Adrenal gland (tissue), 12 donors: ENCODE measurements around the gene COL2A1. TPM values are rescaled to one million over a fixed set of nuclear protein-coding genes. Genes with fewer than 3 reads are reported as not detected.

Experiments used
- DNase-seq, 7 donors: peaks; one replicate each; pipeline ENCODE4 v3.0.0-alpha.2; 2019 to 2020
- H3K27ac ChIP-seq, 5 donors: fragments of 200-600 bp; sonication (generic) in 4 of 5; 1 replicate in 3 of 5; 2 replicates in 2 of 5; pipeline versions ENCODE4 v1.5.1 to v1.8.0; 2016 to 2020; ENCODE audit warnings: mild to moderate bottlenecking in 1 of 5
- H3K27me3 ChIP-seq: fragments of 200-600 bp; 2 replicates; pipeline ENCODE4 v1.8.0; 2021
- H3K36me3 ChIP-seq, 2 donors: fragments of 200-600 bp; replicated peaks in 1 of 2; 1 replicate in 1 of 2; 2 replicates in 1 of 2; pipeline versions ENCODE4 v1.5.1 to v1.8.0; 2018 to 2022
- H3K4me1 ChIP-seq, 2 donors: fragments of 200-600 bp; replicated peaks in 1 of 2; 1 replicate in 1 of 2; 2 replicates in 1 of 2; pipeline versions ENCODE4 v1.5.1 to v1.8.0; 2018 to 2021
- H3K4me3 ChIP-seq, 4 donors: fragments of 200-600 bp; sonication (generic) in 3 of 4; one replicate each; pipeline ENCODE4 v1.5.1; 2016 to 2018
- H3K9me3 ChIP-seq, 3 donors: fragments of 200-600 bp; sonication (generic) in 1 of 3; replicated peaks in 1 of 3; 1 replicate in 2 of 3; 2 replicates in 1 of 3; pipeline versions ENCODE4 v1.5.1 to v1.8.0; 2016 to 2021
- POLR2A ChIP-seq, 2 donors: fragments of 450-650 bp; IDR thresholded peaks; one replicate each; pipeline ENCODE4 v1.6.1; 2017; ENCODE audit warnings: antibody characterized with exemption in 2 of 2, mild to moderate bottlenecking in 2 of 2, moderate library complexity in 1 of 2
- WGBS, 4 donors: extraction: QIAGEN DNeasy Blood & Tissue Kit in 2 of 4; methylation state at CpG; one replicate each; pipeline versions ENCODE4 v1.1.5 to v1.1.7; 2013 to 2017; 5-methylcytosine and 5-hydroxymethylcytosine counted together
- intact Hi-C, 2 donors: fragments of 100-400 bp; cut with DNase I; formaldehyde crosslinking; loops; one replicate each; pipeline versions ENCODE4 v1.14.1 to v1.15.0; 2022 to 2023
- polyA plus RNA-seq, 3 donors: library from polyadenylated mRNA; stranded (reverse); fragments of 200-250 nt in 2 of 3; fragments of 350-450 nt in 1 of 3; fragmentation: Illumina TruSeq in 1 of 3; extraction: RNeasy Lipid Tissue Mini Kit (QIAGEN cat#74804) in 1 of 3; gene quantifications; one replicate each; pipeline ENCODE4 v1.2.3, GENCODE V29; 2013 to 2014
- total RNA-seq, 9 donors: library from RNA; depleted of rRNA in 4 of 9; stranded (reverse); fragments of >200 nt in 4 of 9; fragments of 120-200 nt in 1 of 9; fragmentation: NEBNext Ultra II Directional in 1 of 9; extraction: Animal tissue kit (Norgen Biotek cat#: 25700) in 1 of 9; gene quantifications; one replicate each; pipeline versions ENCODE4 v1.1.0 to v1.2.4, GENCODE V29; 2013 to 2023
- TF ChIP-seq, protein P1 (sequence below), 6 experiments: fragments of 450-650 bp in 4 of 6; fragments of 200-600 bp in 2 of 6; sonication (generic) in 1 of 6; IDR thresholded peaks; 1 replicate in 5 of 6; 2 replicates in 1 of 6; pipeline versions ENCODE4 v1.5.1 to v1.8.0; 2016 to 2021; ENCODE audit warnings: antibody characterized with exemption in 6 of 6, mild to moderate bottlenecking in 2 of 6, moderate library complexity in 1 of 6
- donor health status: healthy with polysubstance abuse.
- donor health status: Bipolar disorder and iron deficiency.
- donor health status: DM: yes; HTN: yes; CAD: no.
- donor health status: DM: no; HTN: no; CAD: no.
- donor health status: DM: no; HTN: no; CAD: no.
- donor health status: DM: yes; HTN: yes; CAD: no.

The COL2A1 gene
- total and polyA plus RNA-seq, 12 donors, result 0.07 to 18.2 (median 0.25) TPM; not detected in 3

GRCh38 chr12:48039151-48039550 is 34.9 kb upstream of the COL2A1 start:
- WGBS, 4 donors, result 95 to 100% (median 100%) methylated on average over 1 of the region's 1 CpG; no CpG with 5 or more reads in 1 of the 4 donors
- intact Hi-C loops, result no loop called here
- Histone ChIP-seq H3K27ac (no peak overlapping the region), H3K4me3 (no peak overlapping the region), H3K36me3 (no peaks in the 10 kb centered on the region), H3K27me3 (no peaks in the 10 kb centered on the region), H3K9me3 (no peaks in the 10 kb centered on the region), H3K4me1 (no peaks in the 10 kb centered on the region)
- TF ChIP-seq, protein P1, sequence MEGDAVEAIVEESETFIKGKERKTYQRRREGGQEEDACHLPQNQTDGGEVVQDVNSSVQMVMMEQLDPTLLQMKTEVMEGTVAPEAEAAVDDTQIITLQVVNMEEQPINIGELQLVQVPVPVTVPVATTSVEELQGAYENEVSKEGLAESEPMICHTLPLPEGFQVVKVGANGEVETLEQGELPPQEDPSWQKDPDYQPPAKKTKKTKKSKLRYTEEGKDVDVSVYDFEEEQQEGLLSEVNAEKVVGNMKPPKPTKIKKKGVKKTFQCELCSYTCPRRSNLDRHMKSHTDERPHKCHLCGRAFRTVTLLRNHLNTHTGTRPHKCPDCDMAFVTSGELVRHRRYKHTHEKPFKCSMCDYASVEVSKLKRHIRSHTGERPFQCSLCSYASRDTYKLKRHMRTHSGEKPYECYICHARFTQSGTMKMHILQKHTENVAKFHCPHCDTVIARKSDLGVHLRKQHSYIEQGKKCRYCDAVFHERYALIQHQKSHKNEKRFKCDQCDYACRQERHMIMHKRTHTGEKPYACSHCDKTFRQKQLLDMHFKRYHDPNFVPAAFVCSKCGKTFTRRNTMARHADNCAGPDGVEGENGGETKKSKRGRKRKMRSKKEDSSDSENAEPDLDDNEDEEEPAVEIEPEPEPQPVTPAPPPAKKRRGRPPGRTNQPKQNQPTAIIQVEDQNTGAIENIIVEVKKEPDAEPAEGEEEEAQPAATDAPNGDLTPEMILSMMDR (IDR thresholded peaks at IDR 0.05), result no peak
- no peak for TF ChIP-seq POLR2A (IDR thresholded peaks at IDR 0.05)
- DNase-seq, result no peak

DNA sequence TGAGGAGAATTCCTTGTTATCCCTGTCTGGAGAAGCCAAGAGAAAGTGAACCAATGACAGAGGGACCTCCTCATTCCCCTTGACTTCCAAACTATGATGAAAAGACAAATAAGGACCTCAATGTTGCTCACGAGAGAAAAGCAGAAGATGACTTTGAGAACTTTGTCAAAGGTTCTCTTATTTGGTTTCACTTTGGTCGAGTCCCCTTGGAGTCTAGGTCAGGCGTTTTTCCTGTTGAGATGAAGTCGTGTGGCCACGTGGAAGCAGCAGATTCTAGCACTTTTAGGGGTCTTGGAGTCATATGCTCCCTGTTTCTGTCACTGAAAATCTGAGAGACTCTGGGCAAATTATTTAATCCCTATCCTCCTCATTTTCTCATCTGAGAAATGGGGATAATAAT is 33.8 kb upstream of the COL2A1 start:
- intact Hi-C loops, result no loop called here
- H3K4me1 ChIP-seq, result no peaks in the 10 kb centered on the region
- WGBS, 4 donors, result 64 to 73% (median 67%) methylated on average over 5 of the region's 5 CpGs
- no peak for DNase-seq
- no peaks in the 10 kb centered on the region for H3K27me3 ChIP-seq
- no peak overlapping the region for H3K4me3 ChIP-seq
- H3K36me3 ChIP-seq, result no peaks in the 10 kb centered on the region
- TF ChIP-seq, protein P1 (IDR thresholded peaks at IDR 0.05), result no peak
- TF ChIP-seq POLR2A (IDR thresholded peaks at IDR 0.05), result no peak
- no peaks in the 10 kb centered on the region for H3K9me3 ChIP-seq
- no peak overlapping the region for H3K27ac ChIP-seq

DNA sequence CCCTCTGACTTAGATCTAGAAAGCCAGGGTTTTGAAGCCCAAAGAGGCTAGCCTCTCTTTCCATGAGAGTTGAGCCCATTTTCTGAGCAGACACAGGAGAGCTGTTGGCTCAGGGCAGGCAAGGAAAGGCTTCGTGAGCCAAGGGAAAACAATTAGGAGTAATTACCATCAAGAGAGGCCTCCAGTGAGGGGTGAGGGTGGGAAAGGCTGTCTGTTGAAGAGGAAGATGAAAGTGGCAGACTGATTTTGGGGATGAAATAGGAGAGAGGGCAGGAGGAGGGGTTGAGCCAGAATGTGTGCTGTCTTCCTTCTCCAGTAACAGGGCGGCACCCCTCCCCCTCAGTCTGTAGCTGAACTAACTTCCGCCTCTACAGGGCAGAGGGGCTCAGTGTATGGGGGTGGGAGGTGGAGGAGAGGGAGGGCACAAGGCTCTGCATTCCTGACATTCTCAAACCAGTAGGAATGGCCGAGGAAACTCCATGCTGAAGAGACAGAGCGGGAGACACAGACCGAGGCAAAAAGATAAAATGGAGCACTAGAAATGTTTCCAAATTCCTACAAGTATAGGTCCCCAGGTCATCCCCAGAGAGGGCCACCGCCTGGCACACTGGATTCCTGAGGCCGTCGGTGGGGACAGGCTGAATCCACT is 33.1 kb upstream of the COL2A1 start:
- no peak overlapping the region for H3K4me3 ChIP-seq
- DNase-seq, result no peak
- TF ChIP-seq, protein P1 (IDR thresholded peaks at IDR 0.05), result no peak
- H3K9me3 ChIP-seq, result no peaks in the 10 kb centered on the region
- no peaks in the 10 kb centered on the region for H3K27me3 ChIP-seq
- no peaks in the 10 kb centered on the region for H3K4me1 ChIP-seq
- no peak overlapping the region for H3K27ac ChIP-seq
- intact Hi-C loops, result no loop called here
- 48 to 54% (median 52%) methylated on average over 8 to 9 of the region's 9 CpGs for WGBS, 4 donors
- H3K36me3 ChIP-seq, result no peaks in the 10 kb centered on the region

GRCh38 chr12:48036818-48037217 is 32.5 kb upstream of the COL2A1 start:
- H3K4me1 ChIP-seq, result no peaks in the 10 kb centered on the region
- no peaks in the 10 kb centered on the region for H3K27me3 ChIP-seq
- no peaks in the 10 kb centered on the region for H3K36me3 ChIP-seq
- no peak for DNase-seq
- no peaks in the 10 kb centered on the region for H3K9me3 ChIP-seq
- intact Hi-C loops, result no loop called here
- TF ChIP-seq POLR2A (IDR thresholded peaks at IDR 0.05), result no peak
- TF ChIP-seq, protein P1 (IDR thresholded peaks at IDR 0.05), result no peak
- no peak overlapping the region for H3K27ac ChIP-seq
- 85 to 91% (median 89%) methylated on average over 4 of the region's 4 CpGs for WGBS, 4 donors
- H3K4me3 ChIP-seq, result no peak overlapping the region
